OCI-LY3 (cell line): ENCODE data around the gene SLC22A4.

Source experiments
- EZH2phosphoT487 ChIP-seq: fragments of 200-600 bp; shearing (Covaris generic); IDR thresholded peaks from 2 replicates; pipeline ENCODE4 v1.6.1; 2018; ENCODE audit warnings: antibody characterized with exemption, mixed run types, low read depth
- TF ChIP-seq, protein P1 (sequence below): fragments of 200-600, 300-600 bp; sonication (generic); IDR thresholded peaks from 2 replicates; pipeline ENCODE4 v1.5.1; 2014; ENCODE audit warnings: antibody characterized with exemption, low read length, low read depth

DNA sequence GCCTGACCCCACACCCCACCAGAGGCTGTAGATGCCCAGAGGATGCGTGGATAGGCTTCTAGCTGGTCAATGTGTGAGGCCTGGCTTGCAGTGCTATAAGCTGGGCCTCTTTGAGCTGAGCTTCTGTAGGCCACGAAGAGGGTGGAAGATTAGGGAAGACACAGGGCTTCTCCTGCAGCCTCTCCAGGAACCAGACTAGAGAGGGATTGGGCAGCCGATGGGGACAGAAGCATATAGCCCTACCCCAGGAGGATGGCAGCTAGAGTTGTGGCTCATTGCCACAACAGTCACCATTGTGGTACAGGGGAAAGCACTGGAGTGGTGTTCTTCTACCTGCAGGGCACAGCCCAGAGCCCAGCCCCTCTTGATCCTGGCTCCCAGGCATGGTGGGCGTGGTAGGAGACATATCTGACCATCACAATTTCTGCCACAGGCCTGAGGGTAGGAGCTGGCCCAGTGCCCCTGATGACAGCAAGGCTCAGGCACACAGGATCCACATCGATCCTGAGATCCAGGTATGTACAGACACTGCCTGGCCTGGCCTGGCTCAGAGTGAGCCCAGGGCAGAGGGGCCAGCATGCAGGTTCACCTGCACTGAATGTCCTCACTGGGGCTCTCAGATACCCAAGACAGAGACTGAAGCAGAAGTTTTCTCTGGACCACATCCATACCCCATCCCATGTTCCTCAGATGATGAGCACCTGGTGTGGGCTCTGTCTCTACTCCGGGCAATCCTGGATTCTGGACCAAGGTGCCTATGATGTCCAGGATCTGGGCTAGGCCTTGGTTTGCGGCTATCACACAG lies 28.0 kb upstream of the SLC22A4 start:
- TF ChIP-seq, protein P1, sequence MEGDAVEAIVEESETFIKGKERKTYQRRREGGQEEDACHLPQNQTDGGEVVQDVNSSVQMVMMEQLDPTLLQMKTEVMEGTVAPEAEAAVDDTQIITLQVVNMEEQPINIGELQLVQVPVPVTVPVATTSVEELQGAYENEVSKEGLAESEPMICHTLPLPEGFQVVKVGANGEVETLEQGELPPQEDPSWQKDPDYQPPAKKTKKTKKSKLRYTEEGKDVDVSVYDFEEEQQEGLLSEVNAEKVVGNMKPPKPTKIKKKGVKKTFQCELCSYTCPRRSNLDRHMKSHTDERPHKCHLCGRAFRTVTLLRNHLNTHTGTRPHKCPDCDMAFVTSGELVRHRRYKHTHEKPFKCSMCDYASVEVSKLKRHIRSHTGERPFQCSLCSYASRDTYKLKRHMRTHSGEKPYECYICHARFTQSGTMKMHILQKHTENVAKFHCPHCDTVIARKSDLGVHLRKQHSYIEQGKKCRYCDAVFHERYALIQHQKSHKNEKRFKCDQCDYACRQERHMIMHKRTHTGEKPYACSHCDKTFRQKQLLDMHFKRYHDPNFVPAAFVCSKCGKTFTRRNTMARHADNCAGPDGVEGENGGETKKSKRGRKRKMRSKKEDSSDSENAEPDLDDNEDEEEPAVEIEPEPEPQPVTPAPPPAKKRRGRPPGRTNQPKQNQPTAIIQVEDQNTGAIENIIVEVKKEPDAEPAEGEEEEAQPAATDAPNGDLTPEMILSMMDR, result no peak
- TF ChIP-seq EZH2phosphoT487, result no peak
